SHP77 treated with DMSO at 0.1 percent for 48 hours (cell line): ENCODE results near the gene INTS11.

ENCODE experiments used
- DNase-seq: peaks from one replicate; lab custom pipeline; 2025; lab: John Stamatoyannopoulos, UW

The INTS11 gene

GRCh38 chr1:1285102-1285571, 39.3 kb downstream of the INTS11 start:
- DNase-seq: no peak

GRCh38 chr1:1284221-1285101, 40.0 kb downstream of the INTS11 start:
- no peak for DNase-seq

GRCh38 chr1:1283821-1284220, 40.6 kb downstream of the INTS11 start:
- no peak for DNase-seq

GRCh38 chr1:1282998-1283397, 41.5 kb downstream of the INTS11 start:
- DNase-seq: no peak

- DNase-seq: no peak
Observed at GRCh38 chr1:1281533-1282321, 42.7 kb downstream of the INTS11 start.

GRCh38 chr1:1280782-1281481, 43.5 kb downstream of the INTS11 start:
- no peak for DNase-seq

GRCh38 chr1:1279028-1279427, 45.4 kb downstream of the INTS11 start:
- no peak for DNase-seq

- DNase-seq: no peak
Observed at GRCh38 chr1:1278620-1279019, 45.8 kb downstream of the INTS11 start.

GRCh38 chr1:1275836-1276235, 48.6 kb downstream of the INTS11 start:
- DNase-seq: no peak

- DNase-seq: no peak
Observed at GRCh38 chr1:1274931-1275431, 49.5 kb downstream of the INTS11 start.

GRCh38 chr1:1274299-1274930, 50.0 kb downstream of the INTS11 start:
- DNase-seq: no peak

GRCh38 chr1:1273512-1274298, 50.8 kb downstream of the INTS11 start, which contains the start of gene UBE2J2:
UBE2J2 (minus strand) TSS chr1:1273854; CDS start chr1:1267992, 5,862 bp downstream.
- peak; percentile 22 for DNase-seq

- no peak for DNase-seq
Observed at GRCh38 chr1:1273209-1273511, 51.3 kb downstream of the INTS11 start.

GRCh38 chr1:1272341-1273208, 51.9 kb downstream of the INTS11 start:
- no peak for DNase-seq

- DNase-seq: no peak
Observed at GRCh38 chr1:1270813-1271212, 53.6 kb downstream of the INTS11 start.

GRCh38 chr1:1268284-1268682, 56.2 kb downstream of the INTS11 start:
- no peak for DNase-seq

GRCh38 chr1:1267488-1268283, 56.8 kb downstream of the INTS11 start:
- no peak for DNase-seq

GRCh38 chr1:1264868-1265272, 59.6 kb downstream of the INTS11 start:
- no peak for DNase-seq

- no peak for DNase-seq
Observed at GRCh38 chr1:1264026-1264425, 60.4 kb downstream of the INTS11 start.
